Activated CD8-positive, alpha-beta memory T cell treated with anti-CD3 and anti-CD28 coated beads, Interleukin-2, amount 50 U/mL, for 1 hour (primary cell): Measurements from ENCODE around the gene CEPT1.
"Not testable (repeated sequence)": the region's sequence is repeated elsewhere in the genome, so short reads cannot be mapped to it uniquely, and the experiment has no call there.

Source experiments
- DNase-seq: peaks from one replicate; pipeline ENCODE4 v3.0.0-alpha.2; 2020; ENCODE audit errors: extremely low read depth

Gene CEPT1

DNA sequence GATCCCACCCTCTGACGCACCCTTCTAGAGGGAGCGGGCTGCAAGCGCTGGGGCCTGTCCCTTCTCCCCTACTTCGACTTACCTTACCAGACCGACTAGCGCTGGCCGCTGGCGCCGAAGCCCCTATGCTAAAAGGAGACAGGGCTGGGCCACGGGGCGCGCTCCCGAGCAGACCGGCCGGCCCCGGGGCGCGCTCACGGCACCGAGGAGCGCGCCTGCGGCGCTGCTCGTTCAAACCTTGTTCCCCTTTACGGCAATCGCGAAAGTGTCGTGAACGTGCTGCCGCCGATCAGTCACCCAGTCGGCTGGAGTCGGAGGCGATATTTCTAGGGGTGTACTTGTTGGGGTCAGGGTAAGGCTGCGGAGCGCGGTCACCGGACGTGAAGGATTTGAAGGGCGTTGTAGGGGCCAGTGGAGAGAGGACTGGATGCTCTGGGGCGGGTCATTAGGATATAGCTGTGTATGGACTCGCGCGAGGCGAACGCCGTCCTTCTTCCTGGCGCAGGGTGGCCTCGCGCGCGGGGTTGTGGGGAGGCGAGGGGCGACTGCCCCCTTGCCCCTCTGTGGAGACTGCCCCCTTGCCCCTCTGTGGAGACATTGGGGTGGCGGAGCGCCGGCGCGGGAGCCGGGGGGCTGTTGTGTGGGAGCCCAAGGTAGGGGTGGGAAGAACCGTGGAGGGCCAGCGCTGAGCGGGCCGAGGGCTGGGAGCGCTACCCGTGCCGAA is at the start of gene CEPT1, which contains the start of gene DRAM2:
Gene CEPT1, plus strand, starts transcription at position 268 of the 724 bp plus-strand sequence. CDS start 7,492 bp downstream, outside the sequence.
Gene DRAM2, minus strand, starts transcription at position 138 of the 724 bp plus-strand sequence. CDS start 8,539 bp downstream, outside the sequence.
- DNase-seq: peak; percentile 78

DNA sequence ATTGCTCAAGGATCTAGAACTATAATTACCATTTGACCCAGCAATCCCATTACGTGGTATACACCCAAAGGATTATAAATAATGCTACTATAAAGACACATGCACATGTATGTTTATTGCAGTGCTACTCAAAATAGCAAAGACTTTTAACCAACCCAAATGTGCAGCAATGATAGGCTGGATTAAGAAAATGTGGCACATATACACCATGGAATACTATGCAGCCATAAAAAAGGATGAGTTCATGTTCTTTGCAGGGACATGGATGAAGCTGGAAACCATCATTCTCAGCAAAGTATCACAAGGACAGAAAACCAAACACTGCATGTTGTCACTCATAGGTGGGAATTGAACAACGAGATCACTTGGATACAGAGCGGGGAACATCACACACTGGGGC is 44.6 kb upstream of the CEPT1 start:
- not testable (repeated sequence) for DNase-seq

- DNase-seq: no peak
These were observed 42.5 kb upstream of the CEPT1 start for GRCh38 chr1:111097356-111098099.

DNA sequence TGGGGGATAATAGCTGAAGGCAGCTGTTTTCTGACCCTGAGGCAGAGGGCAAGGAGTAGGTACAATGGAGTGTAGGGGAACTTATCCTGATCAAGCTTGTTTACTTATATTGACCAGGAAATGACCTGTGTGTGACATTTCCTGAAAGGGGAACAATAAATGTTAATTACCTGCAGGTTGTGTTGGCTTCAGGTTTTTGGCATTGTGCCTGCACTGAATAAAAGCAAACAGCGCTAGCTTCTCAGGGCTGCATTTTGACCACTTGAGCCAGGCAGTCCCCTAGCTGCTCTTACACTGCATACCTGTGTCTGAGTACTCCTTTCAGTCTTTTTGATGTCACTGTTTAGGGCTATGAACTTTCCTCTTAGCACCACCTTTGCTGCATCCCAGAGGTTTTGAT is 40.7 kb upstream of the CEPT1 start:
- no peak for DNase-seq

GRCh38 chr1:111101854-111102642 is 38.0 kb upstream of the CEPT1 start:
- no peak for DNase-seq

GRCh38 chr1:111104981-111105380 is 35.0 kb upstream of the CEPT1 start:
- no peak for DNase-seq

GRCh38 chr1:111110197-111110899 is 29.7 kb upstream of the CEPT1 start:
- no peak for DNase-seq

GRCh38 chr1:111116496-111116895 is 23.5 kb upstream of the CEPT1 start:
- no peak for DNase-seq

DNA sequence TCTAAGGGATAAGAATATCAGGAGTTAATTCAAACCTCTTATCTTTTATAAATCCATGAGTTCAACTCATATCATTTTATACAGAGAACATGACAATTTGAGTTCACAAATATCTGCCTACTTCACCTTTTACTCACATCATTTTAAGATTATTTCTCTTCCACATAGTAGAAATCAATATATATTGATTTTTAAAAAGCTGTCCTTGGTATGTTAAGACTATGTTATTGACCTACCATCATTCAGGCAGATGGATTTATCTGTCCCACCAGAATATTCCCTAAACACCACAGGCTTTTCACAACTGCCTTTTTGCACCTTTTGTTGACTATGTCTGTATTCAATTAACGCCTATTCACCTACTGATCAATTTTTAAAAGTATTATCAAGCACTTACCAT is 13.7 kb upstream of the CEPT1 start:
- DNase-seq: no peak

- no peak for DNase-seq
These were observed 11.9 kb upstream of the CEPT1 start for GRCh38 chr1:111127923-111128643.

DNA sequence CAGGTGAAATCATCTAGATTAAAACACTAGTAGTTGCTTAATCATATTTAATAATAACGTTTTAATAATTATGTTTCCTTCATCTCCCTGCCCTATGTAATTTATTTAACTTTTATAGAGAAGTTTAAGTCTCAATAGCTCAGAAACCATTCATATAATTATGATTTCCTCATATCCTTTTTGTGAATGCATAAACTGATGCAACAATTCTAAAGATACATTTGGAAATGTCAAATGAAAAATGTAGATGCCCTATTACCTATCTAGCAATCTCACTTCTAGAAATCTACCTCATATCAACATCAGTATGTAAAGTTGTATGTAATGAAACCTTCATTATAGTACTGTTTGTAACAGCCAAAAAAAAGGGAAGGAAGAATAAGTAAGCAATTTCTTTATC is 10.6 kb upstream of the CEPT1 start:
- no peak for DNase-seq

DNA sequence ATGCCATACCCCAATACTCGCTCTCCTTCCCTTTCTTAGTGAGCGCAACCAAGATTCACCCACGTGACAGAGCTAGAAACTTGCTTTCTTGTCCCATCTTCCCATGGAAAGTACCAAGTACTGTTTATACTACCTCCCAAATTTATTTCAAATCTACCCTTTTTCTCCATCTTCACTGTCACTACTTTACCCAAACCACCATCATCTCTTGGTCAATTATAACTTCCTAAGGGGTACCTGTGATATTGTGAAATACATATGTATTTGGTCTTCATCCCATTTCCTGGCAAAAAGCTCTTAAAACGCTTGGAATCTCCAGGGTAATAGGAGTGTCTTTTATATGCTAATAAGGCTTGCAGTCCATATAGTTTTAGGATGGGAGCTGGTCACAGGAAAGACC is 8.3 kb upstream of the CEPT1 start:
- no peak for DNase-seq

DNA sequence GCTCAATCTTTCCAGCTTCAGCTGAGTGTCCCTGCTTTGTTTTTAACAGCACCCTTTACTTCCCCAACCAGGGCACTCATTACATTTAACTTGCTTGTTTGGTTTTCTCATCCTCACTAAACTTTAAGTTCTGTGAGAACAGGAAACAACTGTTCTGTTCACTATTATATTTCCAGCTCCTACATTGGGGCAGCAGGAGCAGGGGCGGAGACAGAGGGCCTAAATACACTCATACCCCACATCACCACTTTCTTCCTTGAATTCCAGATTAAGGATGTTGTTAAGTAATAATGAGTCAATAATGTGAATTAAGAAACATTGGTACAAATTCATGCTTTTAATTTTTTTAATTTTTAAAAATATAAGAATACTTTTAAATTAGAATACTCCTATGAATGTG is 6.2 kb upstream of the CEPT1 start:
- DNase-seq: no peak

DNA sequence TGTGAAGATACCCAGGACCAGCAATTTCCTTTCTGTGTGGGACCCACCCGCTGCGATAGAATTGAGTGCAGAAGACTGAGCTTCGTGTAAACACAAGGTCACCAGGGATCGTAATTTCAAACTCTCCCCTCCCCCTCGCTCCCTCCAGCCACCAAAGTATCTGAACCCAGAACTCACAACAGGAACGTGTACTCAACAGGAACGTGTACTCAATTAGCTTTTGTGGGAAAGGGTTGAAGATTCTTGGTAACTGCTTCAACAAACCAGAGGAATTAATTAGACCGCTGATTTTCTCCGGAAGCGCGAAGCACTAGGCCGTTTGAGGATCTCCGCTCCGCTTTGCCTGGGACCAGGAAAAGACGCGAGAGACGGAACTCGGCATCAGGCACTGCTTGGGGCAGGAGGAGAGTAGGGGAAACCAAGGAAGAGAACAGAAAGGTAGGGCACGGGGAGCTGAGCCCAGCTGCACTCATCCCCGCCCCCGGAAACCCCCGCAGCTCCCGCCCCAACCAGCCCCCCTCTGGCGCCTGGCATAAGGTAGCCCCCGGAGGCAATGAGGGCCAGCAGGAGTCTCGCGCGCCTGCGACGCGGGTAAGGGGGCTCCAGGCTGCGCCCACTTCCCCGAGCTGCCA is 583 bp upstream of the CEPT1 start:
- peak; percentile 18 for DNase-seq

DNA sequence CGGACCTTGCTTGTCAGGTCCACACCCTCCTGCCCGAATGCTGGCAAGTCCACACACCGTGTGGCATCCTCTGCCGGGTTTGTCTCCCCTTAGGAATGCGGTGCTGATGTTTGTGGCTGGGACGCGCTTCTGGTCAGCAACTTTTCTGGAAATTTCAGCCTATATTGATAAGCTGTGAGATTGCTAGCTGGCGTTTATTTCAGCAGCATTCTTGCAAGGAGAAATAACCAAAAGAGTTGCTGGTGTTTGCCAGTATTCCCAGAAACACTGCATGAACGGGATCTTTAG is 601 bp downstream of the CEPT1 start:
- DNase-seq: no peak

GRCh38 chr1:111141245-111142220 is 1.5 kb downstream of the CEPT1 start:
- DNase-seq: no peak

DNA sequence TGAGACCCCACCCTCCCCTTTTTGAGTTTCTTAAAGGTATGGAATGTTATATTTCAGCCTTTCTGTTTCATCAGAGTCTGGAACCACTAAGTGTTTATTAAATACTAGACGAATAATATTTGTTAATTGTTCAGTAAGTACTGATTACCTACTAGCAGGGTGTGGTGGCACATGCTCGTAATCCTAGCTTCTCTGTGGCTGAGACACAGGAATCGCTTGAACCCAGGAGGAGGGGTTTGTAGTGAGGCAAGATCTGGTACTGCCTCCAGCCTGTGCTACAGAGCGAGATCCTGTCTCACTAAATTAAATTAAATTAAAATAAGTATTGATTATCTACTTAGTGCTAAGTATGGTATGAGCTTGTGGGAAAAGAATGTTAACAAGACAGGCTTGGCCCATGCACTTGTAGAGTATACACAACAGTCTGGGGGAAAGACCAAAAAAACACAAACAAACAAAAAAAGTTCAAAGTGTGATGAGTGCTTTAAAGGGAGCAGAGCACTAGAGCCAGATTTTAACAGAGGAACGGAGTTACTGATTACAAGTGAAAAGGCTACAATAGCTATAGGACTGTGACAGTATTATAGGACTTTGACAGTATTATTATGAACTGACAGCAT is 2.4 kb downstream of the CEPT1 start:
- no peak for DNase-seq

DNA sequence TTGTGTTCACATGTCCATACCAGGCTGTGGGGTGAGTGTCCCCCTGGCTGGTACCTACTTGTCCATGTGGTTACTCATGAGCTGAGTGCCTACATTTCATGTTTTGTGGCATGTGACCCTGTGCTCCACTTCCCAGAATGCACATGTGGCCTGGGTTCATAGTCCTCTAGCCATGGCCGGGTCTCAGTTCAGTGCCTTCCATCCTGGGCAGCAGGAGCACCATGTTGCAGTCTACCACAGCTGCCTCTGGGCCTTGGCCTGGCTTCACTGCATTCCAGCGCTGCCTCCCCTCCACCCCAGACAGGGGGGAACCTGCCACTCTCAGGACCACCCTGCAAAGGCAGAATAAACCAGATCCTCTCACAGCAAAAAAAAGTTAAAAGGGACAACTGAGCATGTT is 5.5 kb downstream of the CEPT1 start:
- no peak for DNase-seq
